ENCODE results near the gene LRRC7.

LRRC7 gene

DNA sequence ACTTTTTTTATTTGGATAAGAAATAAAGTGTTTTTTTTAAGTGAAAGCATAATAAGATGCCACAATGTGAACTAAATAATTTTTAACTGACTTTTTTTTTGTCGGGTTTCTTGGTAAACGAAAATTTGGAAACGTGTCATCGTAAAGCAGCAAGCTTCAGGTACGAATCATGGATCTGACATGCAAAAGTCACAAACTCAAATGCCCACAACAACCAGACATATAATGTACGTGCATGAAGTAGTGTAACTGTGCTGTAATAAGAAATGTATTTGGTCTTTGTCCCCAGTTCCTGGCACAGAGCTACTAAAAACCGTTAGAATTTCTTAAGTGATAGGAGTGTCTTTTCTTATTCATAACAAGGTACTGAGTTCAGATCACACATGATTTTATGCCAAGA is 44.3 kb upstream of the LRRC7 start:
- no CpG with 5 or more reads among the region's 7 CpGs for WGBS, 2 donors (ENCODE audit: extremely low coverage in 2 of 2, insufficient read length in 2 of 2, insufficient replicate concordance in 1 of 2)
- no peak overlapping the region for H3K14ac ChIP-seq (ENCODE audit: low read length)
- H3K9ac ChIP-seq (ENCODE audit: low read depth, low read length, poor library complexity): no peak overlapping the region
- H3K4me3 ChIP-seq (ENCODE audit: low read length in 2 of 2): no peak overlapping the region
- no peak overlapping the region for H3K23ac ChIP-seq (ENCODE audit: low read depth, low read length, poor library complexity)
- H3K4ac ChIP-seq (ENCODE audit: low read length): no peak overlapping the region
- no peak overlapping the region for H2BK5ac ChIP-seq (ENCODE audit: low read length)
- no peaks in the 10 kb centered on the region for H3K27me3 ChIP-seq (ENCODE audit: control insufficient read depth in 3 of 3, insufficient read depth in 3 of 3, low read depth in 1 of 3, low read length in 3 of 3)
- no peak overlapping the region for H2AK5ac ChIP-seq (ENCODE audit: low read depth, low read length)
- no peak overlapping the region for H3K27ac ChIP-seq (replicated peaks; ENCODE audit: low read length)
- no peak overlapping the region for H4K8ac ChIP-seq (ENCODE audit: low read depth, low read length)
- H4K91ac ChIP-seq (ENCODE audit: low read depth, low read length, poor library complexity): no peak overlapping the region
- no peak overlapping the region for H2AFZ ChIP-seq (ENCODE audit: low read length)
- no peak overlapping the region for H2BK12ac ChIP-seq (ENCODE audit: low read length)
- no peak for DNase-seq (ENCODE audit: low spot score)
- no peaks in the 10 kb centered on the region for H3K79me1 ChIP-seq (ENCODE audit: low read depth, low read length)
- no peaks in the 10 kb centered on the region for H3K36me3 ChIP-seq (replicated peaks in 1 of 2; ENCODE audit: control insufficient read depth in 2 of 2, insufficient read depth in 2 of 2, low read length in 2 of 2)
- no peak overlapping the region for H3K18ac ChIP-seq (ENCODE audit: low read length)
- no peak overlapping the region for H2BK120ac ChIP-seq (ENCODE audit: low read depth, low read length)
- no peak overlapping the region for H2BK15ac ChIP-seq (ENCODE audit: low read length)
- H3K9me3 ChIP-seq (replicated peaks in 1 of 2; ENCODE audit: control insufficient read depth in 2 of 2, insufficient read depth in 1 of 2, low read depth in 1 of 2, low read length in 2 of 2): no peaks in the 10 kb centered on the region
- H3K4me1 ChIP-seq (ENCODE audit: control insufficient read depth in 2 of 2, insufficient read depth in 1 of 2, low read depth in 1 of 2, low read length in 2 of 2): no peaks in the 10 kb centered on the region
- no peak overlapping the region for H3K4me2 ChIP-seq (ENCODE audit: insufficient read depth, low read length, poor library complexity, severe bottlenecking)

DNA sequence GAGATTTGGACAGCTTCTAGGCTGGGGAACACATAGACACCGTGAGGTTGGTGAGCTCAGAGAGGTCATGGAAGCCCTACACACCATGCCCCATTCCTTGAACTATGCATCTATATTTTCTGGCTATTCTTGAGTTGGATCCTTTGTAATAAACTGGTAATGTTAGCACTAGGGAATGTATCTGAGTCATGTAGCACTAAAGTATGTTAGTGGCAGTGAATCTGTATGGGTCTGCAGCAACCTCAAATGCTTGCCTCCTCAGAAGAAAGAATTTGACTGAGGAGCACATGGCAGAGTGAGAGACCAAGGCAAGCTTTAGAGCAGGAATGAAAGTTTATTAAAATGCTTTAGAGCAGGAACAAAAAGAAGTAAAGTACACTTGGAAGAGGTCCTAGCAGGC is 43.7 kb upstream of the LRRC7 start:
- H3K4me1 ChIP-seq (ENCODE audit: control insufficient read depth in 2 of 2, insufficient read depth in 1 of 2, low read depth in 1 of 2, low read length in 2 of 2): no peaks in the 10 kb centered on the region
- H3K23ac ChIP-seq (ENCODE audit: low read depth, low read length, poor library complexity): no peak overlapping the region
- no peak for DNase-seq (ENCODE audit: low spot score)
- H4K8ac ChIP-seq (ENCODE audit: low read depth, low read length): no peak overlapping the region
- no peaks in the 10 kb centered on the region for H3K9me3 ChIP-seq (replicated peaks in 1 of 2; ENCODE audit: control insufficient read depth in 2 of 2, insufficient read depth in 1 of 2, low read depth in 1 of 2, low read length in 2 of 2)
- H2AK5ac ChIP-seq (ENCODE audit: low read depth, low read length): no peak overlapping the region
- no peaks in the 10 kb centered on the region for H3K36me3 ChIP-seq (replicated peaks in 1 of 2; ENCODE audit: control insufficient read depth in 2 of 2, insufficient read depth in 2 of 2, low read length in 2 of 2)
- H3K4ac ChIP-seq (ENCODE audit: low read length): no peak overlapping the region
- no peak overlapping the region for H2BK5ac ChIP-seq (ENCODE audit: low read length)
- no peak overlapping the region for H4K91ac ChIP-seq (ENCODE audit: low read depth, low read length, poor library complexity)
- no peak overlapping the region for H2AFZ ChIP-seq (ENCODE audit: low read length)
- no peak overlapping the region for H2BK15ac ChIP-seq (ENCODE audit: low read length)
- H3K4me3 ChIP-seq (ENCODE audit: low read length in 2 of 2): no peak overlapping the region
- H3K27ac ChIP-seq (replicated peaks; ENCODE audit: low read length): no peak overlapping the region
- WGBS, 2 donors (ENCODE audit: extremely low coverage in 2 of 2, insufficient read length in 2 of 2, insufficient replicate concordance in 1 of 2): no CpG with 5 or more reads among the region's 1 CpG
- H3K18ac ChIP-seq (ENCODE audit: low read length): no peak overlapping the region
- no peak overlapping the region for H2BK12ac ChIP-seq (ENCODE audit: low read length)
- no peaks in the 10 kb centered on the region for H3K79me1 ChIP-seq (ENCODE audit: low read depth, low read length)
- no peaks in the 10 kb centered on the region for H3K27me3 ChIP-seq (ENCODE audit: control insufficient read depth in 3 of 3, insufficient read depth in 3 of 3, low read depth in 1 of 3, low read length in 3 of 3)
- no peak overlapping the region for H3K14ac ChIP-seq (ENCODE audit: low read length)
- H3K9ac ChIP-seq (ENCODE audit: low read depth, low read length, poor library complexity): no peak overlapping the region
- H3K4me2 ChIP-seq (ENCODE audit: insufficient read depth, low read length, poor library complexity, severe bottlenecking): no peak overlapping the region
- H2BK120ac ChIP-seq (ENCODE audit: low read depth, low read length): no peak overlapping the region

DNA sequence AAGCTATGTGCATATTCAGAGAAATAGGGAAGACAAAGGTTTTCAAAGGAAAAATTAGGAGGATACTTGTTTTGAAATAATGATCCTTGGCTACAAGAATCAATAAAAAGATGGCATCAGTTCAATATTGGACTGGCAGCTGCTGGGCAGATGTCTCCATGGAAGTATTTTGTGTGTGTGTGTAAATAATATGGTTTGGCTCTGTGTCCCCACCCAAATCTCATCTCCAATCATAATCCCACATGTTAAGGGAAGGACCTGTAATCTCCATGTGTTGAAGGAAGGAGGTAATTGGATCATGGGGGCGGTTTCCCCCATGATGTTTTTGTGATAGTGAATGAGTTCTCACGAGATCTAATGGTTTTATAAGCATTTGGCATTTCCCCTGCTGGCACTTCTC is 40.4 kb upstream of the LRRC7 start:
- no peak overlapping the region for H3K9ac ChIP-seq (ENCODE audit: low read depth, low read length, poor library complexity)
- no peak overlapping the region for H3K4me2 ChIP-seq (ENCODE audit: insufficient read depth, low read length, poor library complexity, severe bottlenecking)
- no peaks in the 10 kb centered on the region for H3K79me1 ChIP-seq (ENCODE audit: low read depth, low read length)
- no peak overlapping the region for H2BK5ac ChIP-seq (ENCODE audit: low read length)
- WGBS, 2 donors (ENCODE audit: extremely low coverage in 2 of 2, insufficient read length in 2 of 2, insufficient replicate concordance in 1 of 2): no CpG with 5 or more reads among the region's 2 CpGs
- H3K18ac ChIP-seq (ENCODE audit: low read length): no peak overlapping the region
- H3K27me3 ChIP-seq (ENCODE audit: control insufficient read depth in 3 of 3, insufficient read depth in 3 of 3, low read depth in 1 of 3, low read length in 3 of 3): no peaks in the 10 kb centered on the region
- no peak overlapping the region for H4K8ac ChIP-seq (ENCODE audit: low read depth, low read length)
- no peak overlapping the region for H2AK5ac ChIP-seq (ENCODE audit: low read depth, low read length)
- no peak overlapping the region for H2BK12ac ChIP-seq (ENCODE audit: low read length)
- no peak overlapping the region for H3K4me3 ChIP-seq (ENCODE audit: low read length in 2 of 2)
- no peak overlapping the region for H3K4ac ChIP-seq (ENCODE audit: low read length)
- H2AFZ ChIP-seq (ENCODE audit: low read length): no peak overlapping the region
- H3K23ac ChIP-seq (ENCODE audit: low read depth, low read length, poor library complexity): no peak overlapping the region
- H3K4me1 ChIP-seq (ENCODE audit: control insufficient read depth in 2 of 2, insufficient read depth in 1 of 2, low read depth in 1 of 2, low read length in 2 of 2): no peaks in the 10 kb centered on the region
- no peak overlapping the region for H3K14ac ChIP-seq (ENCODE audit: low read length)
- no peak overlapping the region for H2BK120ac ChIP-seq (ENCODE audit: low read depth, low read length)
- no peak overlapping the region for H3K27ac ChIP-seq (replicated peaks; ENCODE audit: low read length)
- H3K9me3 ChIP-seq (replicated peaks in 1 of 2; ENCODE audit: control insufficient read depth in 2 of 2, insufficient read depth in 1 of 2, low read depth in 1 of 2, low read length in 2 of 2): no peaks in the 10 kb centered on the region
- no peak overlapping the region for H4K91ac ChIP-seq (ENCODE audit: low read depth, low read length, poor library complexity)
- no peaks in the 10 kb centered on the region for H3K36me3 ChIP-seq (replicated peaks in 1 of 2; ENCODE audit: control insufficient read depth in 2 of 2, insufficient read depth in 2 of 2, low read length in 2 of 2)
- no peak for DNase-seq (ENCODE audit: low spot score)
- no peak overlapping the region for H2BK15ac ChIP-seq (ENCODE audit: low read length)

DNA sequence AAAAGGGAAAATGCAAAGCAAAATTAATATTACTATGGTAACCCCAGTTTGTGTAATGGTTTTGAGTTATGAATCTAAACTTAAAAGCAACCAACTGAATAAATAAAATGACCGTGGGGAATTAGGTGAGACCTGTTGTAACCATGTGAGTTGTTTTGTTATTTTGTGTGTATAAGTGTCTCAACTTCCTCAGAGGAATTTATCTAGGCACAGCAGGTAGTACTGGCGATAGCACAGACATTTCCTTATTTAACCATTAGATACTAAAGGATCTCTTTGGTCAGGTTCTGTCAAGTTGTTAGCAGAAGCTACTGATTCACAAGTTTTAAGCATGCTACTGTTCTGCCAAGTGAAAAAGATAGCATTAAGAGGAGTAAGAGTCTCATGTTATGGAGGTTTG is 39.3 kb upstream of the LRRC7 start:
- H3K4me1 ChIP-seq (ENCODE audit: control insufficient read depth in 2 of 2, insufficient read depth in 1 of 2, low read depth in 1 of 2, low read length in 2 of 2): no peaks in the 10 kb centered on the region
- H3K36me3 ChIP-seq (replicated peaks in 1 of 2; ENCODE audit: control insufficient read depth in 2 of 2, insufficient read depth in 2 of 2, low read length in 2 of 2): no peaks in the 10 kb centered on the region
- H3K9ac ChIP-seq (ENCODE audit: low read depth, low read length, poor library complexity): no peak overlapping the region
- H2BK120ac ChIP-seq (ENCODE audit: low read depth, low read length): no peak overlapping the region
- no peak overlapping the region for H3K18ac ChIP-seq (ENCODE audit: low read length)
- H3K79me1 ChIP-seq (ENCODE audit: low read depth, low read length): no peaks in the 10 kb centered on the region
- H3K4me2 ChIP-seq (ENCODE audit: insufficient read depth, low read length, poor library complexity, severe bottlenecking): no peak overlapping the region
- H2BK15ac ChIP-seq (ENCODE audit: low read length): no peak overlapping the region
- H3K4ac ChIP-seq (ENCODE audit: low read length): no peak overlapping the region
- no CpG with 5 or more reads among the region's 2 CpGs for WGBS, 2 donors (ENCODE audit: extremely low coverage in 2 of 2, insufficient read length in 2 of 2, insufficient replicate concordance in 1 of 2)
- no peak overlapping the region for H3K23ac ChIP-seq (ENCODE audit: low read depth, low read length, poor library complexity)
- H2BK5ac ChIP-seq (ENCODE audit: low read length): no peak overlapping the region
- H3K4me3 ChIP-seq (ENCODE audit: low read length in 2 of 2): no peak overlapping the region
- no peak overlapping the region for H2BK12ac ChIP-seq (ENCODE audit: low read length)
- no peaks in the 10 kb centered on the region for H3K27me3 ChIP-seq (ENCODE audit: control insufficient read depth in 3 of 3, insufficient read depth in 3 of 3, low read depth in 1 of 3, low read length in 3 of 3)
- H4K91ac ChIP-seq (ENCODE audit: low read depth, low read length, poor library complexity): no peak overlapping the region
- H3K9me3 ChIP-seq (replicated peaks in 1 of 2; ENCODE audit: control insufficient read depth in 2 of 2, insufficient read depth in 1 of 2, low read depth in 1 of 2, low read length in 2 of 2): no peaks in the 10 kb centered on the region
- H3K27ac ChIP-seq (replicated peaks; ENCODE audit: low read length): no peak overlapping the region
- H3K14ac ChIP-seq (ENCODE audit: low read length): no peak overlapping the region
- no peak for DNase-seq (ENCODE audit: low spot score)
- H2AK5ac ChIP-seq (ENCODE audit: low read depth, low read length): no peak overlapping the region
- no peak overlapping the region for H4K8ac ChIP-seq (ENCODE audit: low read depth, low read length)
- peak overlapping the region; percentile 51 for H2AFZ ChIP-seq (ENCODE audit: low read length)

Data from neuronal stem cell (in vitro differentiated cells).